ENCODE data around the gene DDX1. TPM values are rescaled to one million over a fixed set of nuclear protein-coding genes. Genes with fewer than 3 reads are reported as not detected.

Gene DDX1
- total RNA-seq, 4 donors from 2014 or later = 48.7 to 60.0 (median 55.1) TPM

DNA sequence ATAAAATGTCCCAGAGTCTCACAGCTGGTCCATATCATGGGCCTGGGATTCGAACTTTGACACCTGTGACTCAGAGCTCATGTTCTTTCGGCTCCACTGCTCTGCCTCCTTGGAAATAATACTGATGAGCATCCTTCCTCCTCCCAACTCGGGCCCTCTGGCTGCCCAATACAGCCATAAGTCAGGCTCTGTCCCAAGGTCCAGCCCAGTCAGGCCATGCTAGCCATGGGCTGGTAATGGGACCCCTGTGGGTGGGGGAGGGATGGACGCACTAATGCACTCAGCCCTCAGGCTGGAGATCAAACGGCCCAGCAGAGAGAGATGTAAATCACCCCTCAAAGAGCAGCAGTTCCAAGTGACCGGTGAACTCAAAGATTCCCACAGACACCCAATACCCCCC, 61.1 kb downstream of the DDX1 start:
- TF ChIP-seq, protein P1, sequence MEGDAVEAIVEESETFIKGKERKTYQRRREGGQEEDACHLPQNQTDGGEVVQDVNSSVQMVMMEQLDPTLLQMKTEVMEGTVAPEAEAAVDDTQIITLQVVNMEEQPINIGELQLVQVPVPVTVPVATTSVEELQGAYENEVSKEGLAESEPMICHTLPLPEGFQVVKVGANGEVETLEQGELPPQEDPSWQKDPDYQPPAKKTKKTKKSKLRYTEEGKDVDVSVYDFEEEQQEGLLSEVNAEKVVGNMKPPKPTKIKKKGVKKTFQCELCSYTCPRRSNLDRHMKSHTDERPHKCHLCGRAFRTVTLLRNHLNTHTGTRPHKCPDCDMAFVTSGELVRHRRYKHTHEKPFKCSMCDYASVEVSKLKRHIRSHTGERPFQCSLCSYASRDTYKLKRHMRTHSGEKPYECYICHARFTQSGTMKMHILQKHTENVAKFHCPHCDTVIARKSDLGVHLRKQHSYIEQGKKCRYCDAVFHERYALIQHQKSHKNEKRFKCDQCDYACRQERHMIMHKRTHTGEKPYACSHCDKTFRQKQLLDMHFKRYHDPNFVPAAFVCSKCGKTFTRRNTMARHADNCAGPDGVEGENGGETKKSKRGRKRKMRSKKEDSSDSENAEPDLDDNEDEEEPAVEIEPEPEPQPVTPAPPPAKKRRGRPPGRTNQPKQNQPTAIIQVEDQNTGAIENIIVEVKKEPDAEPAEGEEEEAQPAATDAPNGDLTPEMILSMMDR (IDR thresholded peaks at IDR 0.05) = no peak
- DNase-seq (ENCODE audit: low spot score) = no peak
- no peak for ATAC-seq (ENCODE audit: low FRiP score)

DNA sequence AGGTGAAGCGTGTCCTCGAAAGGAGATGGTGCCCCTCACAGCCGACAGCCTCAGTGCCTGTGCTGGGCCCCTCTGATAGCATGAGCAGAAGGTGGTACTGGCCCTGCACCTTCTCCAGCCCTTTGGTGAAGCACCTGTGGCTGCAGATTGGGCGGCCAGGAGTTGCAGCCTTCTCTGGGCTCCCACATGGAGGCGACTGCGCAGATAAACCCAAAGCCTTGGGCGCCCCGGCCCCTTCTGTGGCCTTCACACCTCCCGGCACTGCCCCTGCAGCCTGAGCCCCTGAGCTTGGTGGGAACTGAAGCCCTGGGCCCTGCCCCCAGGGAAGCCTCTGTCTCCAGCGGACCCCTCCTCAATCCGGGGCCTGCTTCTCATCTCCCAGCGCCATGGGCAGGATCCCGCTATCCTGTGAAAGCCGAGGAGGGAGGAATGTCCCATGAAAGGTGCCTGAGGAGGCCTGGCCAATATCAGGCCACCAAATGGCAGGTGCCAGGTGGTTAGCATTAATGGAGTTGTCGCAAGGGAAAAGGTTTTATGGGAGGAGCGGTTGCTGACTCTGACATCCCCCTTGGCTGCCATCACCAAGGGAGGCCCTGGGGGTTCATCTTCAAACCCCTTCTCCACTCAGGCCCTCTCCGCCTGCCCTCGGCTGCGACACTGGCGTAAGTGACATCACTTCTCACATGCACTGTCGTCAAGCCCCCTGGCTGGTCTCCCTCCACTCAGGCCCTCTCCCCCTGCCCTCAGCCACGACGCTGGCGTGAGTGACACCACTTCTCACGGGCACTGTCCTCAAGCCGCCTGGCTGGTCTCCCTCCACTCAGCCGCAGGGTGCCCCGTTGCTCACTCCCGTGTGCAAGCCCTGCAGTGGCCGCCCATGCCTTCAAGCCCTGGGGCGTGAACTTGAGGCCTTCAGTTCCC, 62.4 kb downstream of the DDX1 start:
- DNase-seq (ENCODE audit: low spot score) (no peak), ATAC-seq (ENCODE audit: low FRiP score) (no peak)
- TF ChIP-seq, protein P1 (IDR thresholded peaks at IDR 0.05) = no peak

DNA sequence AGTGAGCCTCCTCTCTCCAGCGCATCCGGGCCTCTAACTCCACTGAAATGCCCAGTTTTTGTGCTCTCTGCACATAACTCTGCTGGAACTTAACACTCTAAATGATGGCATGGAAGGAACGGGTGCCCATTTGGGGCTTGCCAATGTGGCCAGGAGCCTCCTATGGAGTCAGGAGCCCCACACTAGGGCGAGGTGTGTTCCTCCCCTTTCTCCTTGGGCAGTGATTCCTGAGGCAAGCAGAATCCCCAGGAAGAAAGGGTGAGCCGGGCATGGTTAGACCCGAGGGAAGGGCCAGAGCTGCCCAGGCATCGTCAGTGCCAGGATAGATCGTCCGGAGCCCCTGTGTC, 63.0 kb downstream of the DDX1 start:
- ATAC-seq (ENCODE audit: low FRiP score) (no peak), DNase-seq (ENCODE audit: low spot score) (no peak)
- TF ChIP-seq, protein P1 (IDR thresholded peaks at IDR 0.05) = no peak

DNA sequence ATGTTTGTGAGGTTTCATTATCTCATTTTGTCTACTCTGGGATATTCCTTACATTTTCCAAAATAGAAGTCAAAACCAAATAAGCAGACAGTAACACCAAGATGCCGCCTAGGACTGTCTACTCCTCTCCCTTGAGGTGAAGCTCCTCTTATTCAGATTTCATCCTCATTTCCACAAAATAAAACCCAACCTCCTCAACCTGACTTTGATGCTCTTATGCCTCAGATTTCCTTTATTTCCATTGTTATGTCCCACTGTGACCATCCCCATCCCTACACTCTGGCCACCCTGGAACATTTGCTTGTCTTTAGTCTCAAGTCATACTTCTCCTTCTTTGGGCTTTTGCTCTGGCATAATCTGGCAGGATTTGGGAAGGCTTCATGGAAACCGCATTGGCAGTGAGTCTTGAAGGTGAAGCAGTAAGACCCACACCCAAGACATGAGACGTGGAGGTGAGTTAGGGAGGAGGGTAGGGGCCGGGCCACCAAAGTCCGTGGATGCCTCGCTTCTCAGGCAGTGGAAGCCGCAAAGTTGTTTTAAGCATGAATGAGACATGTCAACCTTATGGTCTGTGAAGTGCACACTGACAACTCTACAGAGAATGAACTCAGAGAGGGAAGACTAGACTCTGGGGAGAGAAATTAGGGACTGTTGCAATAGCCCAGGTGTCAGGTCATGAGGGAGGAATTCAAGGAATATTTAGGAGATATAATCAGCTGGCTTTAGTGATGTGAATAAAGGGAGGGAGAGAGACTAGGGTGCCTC, 63.6 kb downstream of the DDX1 start:
- DNase-seq (ENCODE audit: low spot score) (no peak), ATAC-seq (ENCODE audit: low FRiP score) (no peak)
- TF ChIP-seq, protein P1 (IDR thresholded peaks at IDR 0.05) = no peak

DNA sequence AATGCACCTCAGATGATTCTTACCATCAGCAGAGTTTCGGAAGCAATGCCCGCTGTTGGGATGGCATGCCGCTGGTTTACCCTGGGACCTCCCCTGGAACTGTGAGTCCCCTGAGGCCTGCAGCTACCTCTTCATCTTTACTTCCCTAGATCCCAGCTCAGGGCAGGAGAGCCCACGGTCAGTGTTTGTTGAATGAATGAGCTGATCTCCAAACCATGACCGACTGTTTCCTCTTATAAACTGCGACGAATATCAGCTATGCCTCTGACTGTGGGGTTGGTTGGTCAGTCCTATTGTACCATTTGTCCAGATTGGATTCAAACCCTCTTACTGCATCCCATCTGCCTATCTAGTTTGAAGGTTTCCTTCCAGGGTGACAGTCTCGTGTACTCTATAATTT, 64.4 kb downstream of the DDX1 start:
- DNase-seq (ENCODE audit: low spot score) (no peak), ATAC-seq (ENCODE audit: low FRiP score) (no peak)
- TF ChIP-seq, protein P1 (IDR thresholded peaks at IDR 0.05) = no peak

DNA sequence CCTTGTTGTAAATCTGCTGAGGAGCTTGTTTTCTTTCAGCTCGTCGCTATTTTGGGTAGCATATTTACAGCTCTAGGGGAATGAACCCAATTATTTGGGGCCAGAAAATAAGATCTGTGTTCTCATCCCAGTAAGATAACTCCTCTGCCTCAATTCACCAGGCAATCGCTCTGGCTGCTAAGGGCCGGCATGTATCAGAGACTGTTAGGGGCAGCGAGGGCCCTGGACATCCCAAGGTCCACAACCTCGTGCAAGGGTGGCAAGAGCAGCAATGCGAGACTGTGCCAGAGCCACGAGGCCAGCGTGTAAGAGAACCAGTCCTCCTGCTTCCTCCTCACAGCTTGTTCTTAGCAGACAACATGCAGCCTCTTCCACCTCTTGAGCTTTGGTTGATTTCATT, 66.1 kb downstream of the DDX1 start:
- ATAC-seq (ENCODE audit: low FRiP score) (no peak), DNase-seq (ENCODE audit: low spot score) (no peak)
- TF ChIP-seq, protein P1 (IDR thresholded peaks at IDR 0.05) = no peak

Data from omental fat pad (tissue), 4 donors.